Left ventricle myocardium inferior (tissue), 1 donor: Measurements from ENCODE around the gene AGBL4. TPM values are rescaled to one million over a fixed set of nuclear protein-coding genes. Genes with fewer than 3 reads are reported as not detected.

Source experiments
- DNase-seq: peaks from one replicate; pipeline ENCODE4 v3.0.0-alpha.2; 2020
- H3K27ac ChIP-seq: fragments of 200-600 bp; replicated peaks from 2 replicates; pipeline ENCODE4 v1.8.0; 2021
- H3K27me3 ChIP-seq: fragments of 200-600 bp; 2 replicates; pipeline ENCODE4 v1.8.0; 2021; ENCODE audit warnings: low read depth
- H3K36me3 ChIP-seq: fragments of 200-600 bp; 2 replicates; pipeline ENCODE4 v1.8.0; 2021
- H3K4me1 ChIP-seq: fragments of 200-600 bp; 2 replicates; pipeline ENCODE4 v1.8.0; 2021
- H3K4me3 ChIP-seq: fragments of 200-600 bp; 2 replicates; pipeline ENCODE4 v1.8.0; 2021; ENCODE audit warnings: mild to moderate bottlenecking, moderate library complexity
- H3K9me3 ChIP-seq: fragments of 200-600 bp; replicated peaks from 2 replicates; pipeline ENCODE4 v1.8.0; 2021
- intact Hi-C: fragments of 100-400 bp; cut with micrococcal nuclease; formaldehyde crosslinking; loops from one replicate; pipeline ENCODE4 v1.11.0; 2022
- long read RNA-seq: library from polyadenylated mRNA; unstranded; transcript quantifications from one replicate; pipeline ENCODE4 v2.0.0, GENCODE V29; 2021
- total RNA-seq: library from RNA; stranded (reverse); fragmentation: NEBNext Ultra II Directional; extraction: Animal tissue kit (Norgen Biotek cat#: 25700); gene quantifications from one replicate; pipeline ENCODE4 v1.2.1, GENCODE V29; 2021
- TF ChIP-seq, protein P1 (sequence below): fragments of 200-600 bp; IDR thresholded peaks from 2 replicates; pipeline ENCODE4 v1.8.0; 2021; ENCODE audit warnings: antibody characterized with exemption, mild to moderate bottlenecking, borderline replicate concordance
- donor health status: DM: no; HTN: yes; CAD: no; lungs with severe emphysema.

AGBL4 gene
- 0.38 TPM for total RNA-seq
- long read RNA-seq, partial matches to known transcripts: 0 of 1 reads
- long read RNA-seq, other reads (novel, unspliced or antisense): 1 of 1 reads

DNA sequence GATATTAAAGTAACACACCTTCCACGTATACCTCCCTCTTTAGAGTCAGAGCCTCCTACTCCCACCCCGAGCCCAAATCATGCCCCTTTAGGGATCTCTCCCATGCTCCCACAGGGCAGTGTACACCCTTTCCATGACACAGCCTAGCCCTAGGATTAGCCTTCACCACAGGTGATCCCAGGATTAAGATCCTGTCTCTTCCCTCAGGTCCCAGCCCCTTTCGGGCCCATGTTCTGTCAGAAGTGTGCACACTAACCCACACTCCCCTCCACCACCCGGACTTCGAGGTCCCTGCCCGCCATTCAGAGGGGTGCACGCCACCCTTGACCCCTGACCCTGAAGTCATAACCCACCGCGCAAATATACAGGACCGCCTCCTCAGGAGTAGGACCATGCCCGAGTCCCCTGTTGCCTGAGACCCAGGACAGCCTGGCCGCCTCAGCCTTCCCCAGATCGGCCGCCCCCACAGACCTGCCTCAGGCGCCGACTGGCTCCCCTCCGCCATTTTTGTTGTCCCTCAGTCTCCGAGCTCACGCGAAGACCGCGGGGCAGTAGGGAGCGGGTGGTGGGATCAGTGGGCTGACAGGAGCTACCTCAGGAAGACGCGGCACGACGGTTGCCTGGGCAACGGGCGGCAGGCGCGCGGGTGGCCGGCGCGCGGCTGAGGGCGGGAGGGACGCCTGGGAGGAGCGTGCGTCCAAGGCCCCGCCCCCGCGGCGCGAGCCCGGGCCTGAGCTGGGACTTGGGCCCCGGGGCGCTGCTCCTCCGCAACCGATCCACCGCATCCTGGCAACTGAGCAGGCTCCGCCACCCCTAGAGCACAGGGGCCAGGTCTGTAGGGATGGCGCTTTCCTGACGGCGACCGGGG is at the start of gene AGBL4:
TSS of gene AGBL4 (minus strand) at position 663 of the 868 bp plus-strand sequence.
- Histone ChIP-seq H3K4me3 (peak within 1 kb of the TSS; percentile 72), H3K27me3 (peaks cover 45% of the 10 kb centered on the region), H3K4me1 (peaks cover 6% of the 10 kb centered on the region), H3K9me3 (no peaks in the 10 kb centered on the region), H3K36me3 (no peaks in the 10 kb centered on the region), H3K27ac (no peak within 1 kb of the TSS)
- TF ChIP-seq, protein P1, sequence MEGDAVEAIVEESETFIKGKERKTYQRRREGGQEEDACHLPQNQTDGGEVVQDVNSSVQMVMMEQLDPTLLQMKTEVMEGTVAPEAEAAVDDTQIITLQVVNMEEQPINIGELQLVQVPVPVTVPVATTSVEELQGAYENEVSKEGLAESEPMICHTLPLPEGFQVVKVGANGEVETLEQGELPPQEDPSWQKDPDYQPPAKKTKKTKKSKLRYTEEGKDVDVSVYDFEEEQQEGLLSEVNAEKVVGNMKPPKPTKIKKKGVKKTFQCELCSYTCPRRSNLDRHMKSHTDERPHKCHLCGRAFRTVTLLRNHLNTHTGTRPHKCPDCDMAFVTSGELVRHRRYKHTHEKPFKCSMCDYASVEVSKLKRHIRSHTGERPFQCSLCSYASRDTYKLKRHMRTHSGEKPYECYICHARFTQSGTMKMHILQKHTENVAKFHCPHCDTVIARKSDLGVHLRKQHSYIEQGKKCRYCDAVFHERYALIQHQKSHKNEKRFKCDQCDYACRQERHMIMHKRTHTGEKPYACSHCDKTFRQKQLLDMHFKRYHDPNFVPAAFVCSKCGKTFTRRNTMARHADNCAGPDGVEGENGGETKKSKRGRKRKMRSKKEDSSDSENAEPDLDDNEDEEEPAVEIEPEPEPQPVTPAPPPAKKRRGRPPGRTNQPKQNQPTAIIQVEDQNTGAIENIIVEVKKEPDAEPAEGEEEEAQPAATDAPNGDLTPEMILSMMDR: no peak
- peak; percentile 55 for DNase-seq
- intact Hi-C loops: no loop called here

DNA sequence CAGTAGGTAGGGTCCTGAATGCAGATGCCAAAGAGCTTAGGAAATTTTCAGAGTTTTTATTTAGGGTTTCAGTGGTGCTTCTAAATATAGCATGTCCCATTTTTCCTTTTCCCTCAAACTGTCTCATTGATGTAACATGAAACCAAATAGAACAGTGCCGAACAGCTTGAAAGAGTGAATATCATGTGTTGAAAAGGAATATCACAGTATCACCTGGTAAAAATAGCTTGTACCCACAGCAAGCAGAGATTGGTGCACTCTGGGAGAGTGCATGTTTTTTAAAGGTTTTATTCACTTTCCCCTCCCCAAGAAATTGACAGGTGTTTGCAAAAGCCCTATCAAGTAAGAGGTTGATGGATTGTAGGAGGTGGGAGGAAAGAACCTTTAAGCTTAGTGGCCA is 43.1 kb upstream of the AGBL4 start:
- Histone ChIP-seq H3K9me3 (no peaks in the 10 kb centered on the region), H3K36me3 (no peaks in the 10 kb centered on the region), H3K27ac (no peak overlapping the region), H3K4me1 (peaks cover 12% of the 10 kb centered on the region), H3K27me3 (no peaks in the 10 kb centered on the region), H3K4me3 (no peak overlapping the region)
- DNase-seq: no peak
- intact Hi-C loops: no loop called here
- TF ChIP-seq, protein P1: no peak

DNA sequence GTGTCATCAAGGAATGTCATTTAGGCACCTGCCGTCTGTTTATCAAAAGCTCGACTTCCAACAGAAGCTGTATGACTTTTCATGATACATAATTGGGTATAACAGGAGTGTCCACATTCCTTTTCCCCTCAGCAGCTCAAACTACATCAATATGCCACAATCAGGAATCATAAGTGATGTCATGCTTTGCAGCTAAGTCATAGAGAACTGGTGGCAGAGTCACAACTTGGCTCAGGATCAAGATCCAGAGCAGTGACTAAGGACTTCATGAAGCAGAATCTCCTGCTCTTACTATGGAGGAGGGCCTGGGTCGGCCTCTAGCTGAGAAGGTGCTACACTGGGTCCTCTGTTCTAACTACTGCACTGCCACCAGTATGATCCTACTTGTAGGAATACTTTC is 36.5 kb upstream of the AGBL4 start:
- intact Hi-C loops: no loop called here
- Histone ChIP-seq H3K4me1 (no peaks in the 10 kb centered on the region), H3K36me3 (no peaks in the 10 kb centered on the region), H3K9me3 (no peaks in the 10 kb centered on the region), H3K27ac (no peak overlapping the region), H3K27me3 (no peaks in the 10 kb centered on the region), H3K4me3 (no peak overlapping the region)
- TF ChIP-seq, protein P1: no peak
- no peak for DNase-seq

DNA sequence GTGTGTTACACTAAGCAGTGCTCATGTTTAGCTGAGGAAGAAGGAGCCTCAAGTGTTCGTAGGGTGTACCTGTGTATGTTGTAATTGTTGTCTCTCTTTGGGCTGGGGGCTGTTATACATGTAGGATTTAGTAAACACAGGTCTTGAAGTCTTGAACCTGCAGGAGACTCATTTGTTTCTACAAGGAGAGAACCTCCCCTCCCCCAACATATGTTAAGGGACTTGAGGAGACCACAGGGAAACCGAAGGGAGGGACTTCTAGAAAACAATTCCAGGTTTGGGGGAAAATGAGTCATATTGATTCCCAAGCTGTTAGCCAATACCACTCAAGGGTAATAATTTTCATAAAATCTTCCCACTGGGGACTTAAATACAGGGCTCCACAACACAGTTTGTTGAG is 25.0 kb upstream of the AGBL4 start:
- H3K27me3 ChIP-seq: peaks cover 65% of the 10 kb centered on the region
- intact Hi-C loops: no loop called here
- no peak overlapping the region for H3K4me3 ChIP-seq
- no peak for DNase-seq
- no peak overlapping the region for H3K27ac ChIP-seq
- peaks cover 7% of the 10 kb centered on the region for H3K4me1 ChIP-seq
- TF ChIP-seq, protein P1: no peak
- H3K36me3 ChIP-seq: no peaks in the 10 kb centered on the region
- no peaks in the 10 kb centered on the region for H3K9me3 ChIP-seq

DNA sequence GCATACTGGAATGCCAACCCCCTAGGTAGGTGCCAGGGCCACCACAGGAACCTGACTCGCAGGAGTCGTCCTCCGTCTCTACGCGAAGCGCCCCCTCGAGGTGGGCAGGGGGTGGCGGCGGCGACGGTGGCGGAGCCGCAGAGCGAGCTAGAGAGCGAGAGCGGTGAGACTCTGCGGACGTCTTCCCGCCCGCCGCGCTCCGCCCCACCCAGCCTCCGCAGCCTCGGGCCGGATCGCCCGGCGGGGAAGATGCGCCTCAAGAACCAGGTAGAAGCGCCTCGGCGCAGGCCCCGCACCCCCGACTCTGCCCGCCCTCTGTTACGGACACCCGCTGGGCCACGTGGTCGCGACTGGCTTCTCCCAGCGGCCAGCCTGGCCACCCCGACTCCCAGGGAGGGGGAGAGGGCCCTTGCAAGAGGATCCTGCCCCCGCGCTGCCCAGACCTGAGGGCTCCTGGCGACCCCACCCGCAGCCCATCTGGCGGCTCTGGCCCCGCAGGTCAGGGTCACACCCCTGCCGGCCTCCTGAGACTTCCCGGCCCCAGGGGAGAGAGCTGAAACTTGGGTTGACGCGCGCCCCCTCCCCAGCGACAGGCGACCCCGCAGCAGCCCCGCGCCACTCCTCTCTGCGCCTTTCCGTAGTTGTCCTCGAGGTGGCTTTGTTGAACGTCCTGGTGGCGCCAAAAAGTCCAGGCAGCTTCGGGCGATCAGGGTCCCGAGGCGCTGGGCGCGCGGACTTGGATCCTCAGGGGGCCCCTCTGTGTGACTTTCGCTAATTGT is 24.4 kb upstream of the AGBL4 start:
- Histone ChIP-seq H3K27ac (no peak overlapping the region), H3K4me1 (peaks cover 7% of the 10 kb centered on the region), H3K9me3 (no peaks in the 10 kb centered on the region), H3K36me3 (no peaks in the 10 kb centered on the region), H3K4me3 (peak overlapping the region; percentile 63), H3K27me3 (peaks cover 72% of the 10 kb centered on the region)
- DNase-seq: no peak
- TF ChIP-seq, protein P1: peak; percentile 40
- intact Hi-C loops: no loop called here
